Gastrocnemius medialis (tissue), 4 donors: ENCODE measurements around the gene MLPH.

ENCODE experiments used
- POLR2A ChIP-seq, 2 donors: fragments of 450-650 bp; IDR thresholded peaks; one replicate each; pipeline ENCODE4 v1.6.1; 2017; ENCODE audit warnings: antibody characterized with exemption in 2 of 2, mild to moderate bottlenecking in 2 of 2, moderate library complexity in 2 of 2
- TF ChIP-seq, protein P1 (sequence below), 5 experiments: fragments of 450-650 bp in 3 of 5; fragments of 200-600 bp in 2 of 5; sonication (generic) in 2 of 5; IDR thresholded peaks in 4 of 5; conservative IDR thresholded peaks in 1 of 5; 1 replicate in 4 of 5; 2 replicates in 1 of 5; pipeline ENCODE4 v1.5.1; 2016 to 2019; ENCODE audit warnings: antibody characterized with exemption in 5 of 5, mild to moderate bottlenecking in 3 of 5, moderate library complexity in 3 of 5

DNA sequence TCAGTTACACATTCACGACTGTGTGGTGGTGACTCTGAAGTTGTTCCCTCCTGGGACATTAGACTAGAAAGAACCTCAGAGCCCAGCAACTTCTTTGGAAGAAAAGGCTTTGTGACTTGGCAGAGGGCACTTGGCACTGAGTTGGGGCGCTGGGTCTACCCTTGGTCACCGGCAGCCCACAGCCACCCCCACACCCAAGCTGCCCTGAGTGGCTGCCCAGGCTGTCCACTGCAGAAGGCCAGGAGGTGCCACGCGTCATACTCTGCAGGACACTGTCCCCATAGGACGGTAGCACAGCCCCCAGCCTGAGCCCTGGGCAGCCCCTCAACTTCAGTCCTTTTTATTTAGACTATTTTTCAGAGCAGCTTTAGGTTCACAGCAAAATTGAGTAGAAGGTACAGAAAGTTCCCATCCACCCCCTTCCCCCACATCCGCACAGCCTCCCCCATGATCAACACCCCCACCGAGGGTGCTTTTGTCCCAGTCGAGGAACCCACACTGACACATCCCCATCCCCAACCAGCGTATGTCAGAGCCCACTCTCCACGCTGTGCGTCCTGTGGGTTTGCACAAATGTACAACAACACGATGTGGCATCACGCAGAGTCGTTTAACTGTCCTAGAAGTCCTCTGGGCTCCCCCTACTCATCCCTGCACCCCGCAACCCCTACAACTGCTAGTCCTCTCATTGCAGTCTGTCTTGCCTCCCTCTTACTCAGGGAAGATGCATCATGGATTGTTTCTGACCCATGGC lies 80.4 kb downstream of the MLPH start:
- TF ChIP-seq, protein P1, sequence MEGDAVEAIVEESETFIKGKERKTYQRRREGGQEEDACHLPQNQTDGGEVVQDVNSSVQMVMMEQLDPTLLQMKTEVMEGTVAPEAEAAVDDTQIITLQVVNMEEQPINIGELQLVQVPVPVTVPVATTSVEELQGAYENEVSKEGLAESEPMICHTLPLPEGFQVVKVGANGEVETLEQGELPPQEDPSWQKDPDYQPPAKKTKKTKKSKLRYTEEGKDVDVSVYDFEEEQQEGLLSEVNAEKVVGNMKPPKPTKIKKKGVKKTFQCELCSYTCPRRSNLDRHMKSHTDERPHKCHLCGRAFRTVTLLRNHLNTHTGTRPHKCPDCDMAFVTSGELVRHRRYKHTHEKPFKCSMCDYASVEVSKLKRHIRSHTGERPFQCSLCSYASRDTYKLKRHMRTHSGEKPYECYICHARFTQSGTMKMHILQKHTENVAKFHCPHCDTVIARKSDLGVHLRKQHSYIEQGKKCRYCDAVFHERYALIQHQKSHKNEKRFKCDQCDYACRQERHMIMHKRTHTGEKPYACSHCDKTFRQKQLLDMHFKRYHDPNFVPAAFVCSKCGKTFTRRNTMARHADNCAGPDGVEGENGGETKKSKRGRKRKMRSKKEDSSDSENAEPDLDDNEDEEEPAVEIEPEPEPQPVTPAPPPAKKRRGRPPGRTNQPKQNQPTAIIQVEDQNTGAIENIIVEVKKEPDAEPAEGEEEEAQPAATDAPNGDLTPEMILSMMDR (IDR thresholded peaks at IDR 0.05 in 4 of 5, conservative IDR thresholded peaks at IDR 0.05 in 1 of 5), result no peak
- no peak for TF ChIP-seq POLR2A (IDR thresholded peaks at IDR 0.05)
